HG03521 (cell line): ENCODE measurements around the gene LFNG.

Experiments used
- ATAC-seq: cut with Tn5 transposase; IDR thresholded peaks from one replicate; pipeline ENCODE4 v1.9.1; 2021; ENCODE audit warnings: mild to moderate bottlenecking, moderate library complexity; ENCODE audit not compliant: unreplicated experiment

The LFNG gene

DNA sequence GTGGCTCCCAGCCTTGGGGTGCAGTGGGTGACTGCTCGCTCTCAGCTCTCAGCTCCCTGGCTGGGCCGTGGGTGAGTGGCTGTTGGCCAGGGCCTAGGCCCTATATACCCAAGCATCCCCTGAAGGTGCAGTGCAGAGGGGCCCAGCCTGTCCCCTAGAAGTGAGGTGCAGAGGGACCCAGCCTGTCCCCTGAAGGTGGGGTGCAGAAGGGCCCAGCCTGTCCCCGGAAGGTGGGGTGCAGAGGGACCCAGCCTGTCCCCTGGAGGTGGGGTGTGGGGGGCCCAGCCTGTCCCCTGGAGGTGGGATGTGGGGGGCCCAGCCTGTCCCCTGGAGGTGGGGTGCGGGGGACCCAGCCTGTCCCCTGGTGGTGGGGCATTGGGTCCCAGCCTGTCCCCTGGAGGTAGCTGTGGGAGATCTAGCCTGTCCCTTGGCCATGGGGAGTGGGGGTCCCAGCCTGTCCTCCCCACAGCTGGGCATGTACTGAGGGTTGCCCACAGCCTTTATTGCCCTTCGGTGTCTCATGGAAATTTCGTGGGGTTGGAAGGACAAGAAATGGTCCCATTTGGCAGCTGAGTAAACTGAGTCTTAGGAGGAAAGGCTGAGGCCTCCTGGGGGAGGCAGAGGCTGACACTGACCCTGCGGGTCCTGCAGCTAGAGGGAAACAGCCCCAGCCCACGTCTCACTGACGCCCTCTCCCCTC lies 17.5 kb upstream of the LFNG start:
- no peak for ATAC-seq

DNA sequence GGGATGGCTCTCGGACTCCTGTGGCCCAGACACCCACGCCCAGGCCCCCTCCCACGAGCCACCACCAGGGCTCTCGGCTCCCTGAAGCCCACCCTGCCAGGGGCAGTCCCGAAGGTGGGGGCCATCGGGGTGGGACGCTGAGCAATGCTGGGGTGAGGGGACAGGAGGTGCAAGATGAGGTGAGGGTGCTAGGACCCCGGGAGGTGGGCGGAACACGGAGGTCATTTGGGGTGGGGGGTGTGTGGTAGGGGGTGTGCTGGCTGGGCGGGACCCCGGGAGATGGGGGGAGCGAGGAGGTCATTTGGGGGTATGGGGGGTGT lies 17.0 kb upstream of the LFNG start:
- no peak for ATAC-seq

DNA sequence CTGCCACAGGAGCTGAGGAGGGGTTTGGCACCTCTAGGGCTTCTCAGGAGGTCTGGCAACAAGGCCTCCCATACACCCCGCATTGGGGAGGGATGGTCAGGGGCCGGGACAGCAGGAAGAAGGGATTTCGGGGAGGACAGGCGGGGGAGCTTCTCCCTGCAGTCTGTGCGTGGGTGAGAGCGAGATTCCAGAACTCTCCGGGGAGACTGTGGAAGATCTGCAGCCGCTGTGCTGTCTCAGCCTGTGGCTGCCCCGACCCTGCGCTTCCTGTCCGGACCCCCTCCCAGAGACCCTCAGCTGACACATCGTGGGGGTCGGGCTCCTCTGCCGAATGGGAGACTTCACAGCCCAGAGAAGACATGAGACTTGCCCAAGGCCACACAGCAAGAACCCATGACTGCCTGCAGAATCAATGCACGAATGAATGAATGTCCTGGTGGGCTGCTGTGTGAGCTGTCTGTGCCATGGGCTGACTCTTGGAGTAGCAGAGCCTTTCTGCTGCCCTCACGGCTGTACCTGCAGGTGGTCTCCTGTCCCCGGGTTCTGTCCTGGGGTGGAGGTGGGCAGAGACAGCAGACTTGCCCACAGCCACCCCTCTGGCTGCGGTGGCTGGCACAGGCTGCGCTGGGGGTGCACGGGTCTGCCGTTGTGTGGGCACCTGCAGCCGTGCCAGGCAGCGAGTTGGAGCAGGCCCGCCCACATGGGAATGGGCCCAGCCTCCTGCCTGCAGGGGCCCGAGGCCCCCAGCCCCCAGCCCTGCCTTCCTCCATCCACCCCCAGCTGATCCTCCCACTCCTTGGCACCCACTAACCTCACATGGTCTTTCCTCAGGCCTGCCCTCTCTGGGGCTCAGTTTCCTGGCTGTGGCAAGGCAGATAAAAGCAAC lies 16.3 kb upstream of the LFNG start:
- ATAC-seq, result no peak

DNA sequence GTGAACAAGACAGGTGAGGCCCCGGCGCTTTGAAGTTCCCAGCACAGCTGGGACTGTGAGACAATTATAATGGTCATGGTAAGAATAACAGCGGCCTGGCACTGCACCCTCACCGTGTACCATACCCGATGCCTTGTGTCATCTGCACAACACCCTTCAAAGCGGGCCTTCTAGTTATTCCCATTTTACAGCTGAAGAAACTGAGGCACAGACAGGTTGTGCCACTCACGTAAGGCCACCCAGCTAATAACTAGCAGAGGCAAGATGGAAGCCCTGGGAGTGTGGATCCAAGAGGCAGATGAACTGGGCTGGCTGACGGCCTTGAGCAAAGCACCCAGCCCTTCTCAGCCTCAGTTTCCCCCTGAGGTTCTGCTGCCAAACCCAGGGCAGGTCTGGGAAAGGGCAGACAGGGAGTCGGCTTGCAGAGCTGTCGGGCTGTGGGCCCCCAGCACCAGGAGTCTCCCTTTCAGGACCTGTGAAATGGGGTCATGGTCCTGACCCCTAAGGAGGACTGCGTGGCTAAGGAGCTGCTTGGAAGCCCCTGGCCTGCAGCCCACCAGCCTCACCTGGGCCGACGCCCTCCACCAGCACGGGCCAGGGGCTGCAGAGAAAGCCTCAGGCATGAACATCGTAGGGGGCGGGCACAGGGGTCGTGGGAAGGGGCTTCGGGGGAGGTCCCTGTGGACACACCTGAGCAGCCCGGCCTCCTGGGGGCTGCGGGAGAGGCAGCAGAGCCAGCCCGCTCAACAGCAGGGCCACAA lies 15.3 kb upstream of the LFNG start:
- ATAC-seq, result no peak

DNA sequence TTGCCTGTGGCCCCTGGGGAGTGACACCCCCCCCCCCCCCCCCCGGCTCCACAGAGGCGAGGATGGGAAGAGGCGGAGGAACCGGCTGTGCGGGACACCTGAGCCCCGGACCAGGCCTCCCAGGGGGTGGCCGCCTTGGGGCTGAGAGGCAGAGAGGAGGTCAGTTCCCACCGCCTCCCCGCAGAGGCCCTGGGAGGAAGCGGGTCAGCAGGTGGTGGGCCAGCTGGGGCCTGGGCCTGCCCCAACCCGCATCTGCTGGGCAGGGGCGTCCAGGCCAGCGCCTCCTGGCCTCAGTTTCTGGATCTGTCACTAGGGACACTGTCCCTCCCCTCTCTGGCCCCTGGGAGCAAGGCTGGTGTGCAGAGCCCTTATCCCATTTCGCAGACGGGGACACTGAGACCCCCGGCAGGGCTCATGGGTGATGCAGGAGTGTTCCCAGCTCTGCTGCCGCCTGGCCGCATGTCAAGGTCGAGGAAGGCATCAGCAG lies 14.6 kb upstream of the LFNG start:
- no peak for ATAC-seq

DNA sequence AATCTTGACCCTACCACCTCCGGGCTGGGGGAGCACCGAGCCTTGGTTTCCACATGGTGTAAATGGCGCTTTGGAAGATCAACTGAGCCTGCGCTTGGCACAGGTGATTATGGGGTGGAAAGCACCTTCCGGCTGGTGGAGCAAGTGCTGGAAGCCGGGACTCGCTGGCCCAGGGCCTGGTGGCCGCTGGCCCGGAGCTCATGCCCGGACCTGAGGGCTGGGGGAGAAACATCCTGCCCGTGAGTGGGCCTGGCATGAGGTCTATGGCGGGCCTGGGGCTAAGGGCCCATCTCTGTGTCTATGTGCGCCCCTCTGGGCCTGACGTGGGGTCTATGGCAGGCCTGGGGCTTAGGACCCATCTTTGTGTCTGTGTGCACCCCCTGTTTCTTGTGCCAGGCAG lies 14.2 kb upstream of the LFNG start:
- no peak for ATAC-seq

DNA sequence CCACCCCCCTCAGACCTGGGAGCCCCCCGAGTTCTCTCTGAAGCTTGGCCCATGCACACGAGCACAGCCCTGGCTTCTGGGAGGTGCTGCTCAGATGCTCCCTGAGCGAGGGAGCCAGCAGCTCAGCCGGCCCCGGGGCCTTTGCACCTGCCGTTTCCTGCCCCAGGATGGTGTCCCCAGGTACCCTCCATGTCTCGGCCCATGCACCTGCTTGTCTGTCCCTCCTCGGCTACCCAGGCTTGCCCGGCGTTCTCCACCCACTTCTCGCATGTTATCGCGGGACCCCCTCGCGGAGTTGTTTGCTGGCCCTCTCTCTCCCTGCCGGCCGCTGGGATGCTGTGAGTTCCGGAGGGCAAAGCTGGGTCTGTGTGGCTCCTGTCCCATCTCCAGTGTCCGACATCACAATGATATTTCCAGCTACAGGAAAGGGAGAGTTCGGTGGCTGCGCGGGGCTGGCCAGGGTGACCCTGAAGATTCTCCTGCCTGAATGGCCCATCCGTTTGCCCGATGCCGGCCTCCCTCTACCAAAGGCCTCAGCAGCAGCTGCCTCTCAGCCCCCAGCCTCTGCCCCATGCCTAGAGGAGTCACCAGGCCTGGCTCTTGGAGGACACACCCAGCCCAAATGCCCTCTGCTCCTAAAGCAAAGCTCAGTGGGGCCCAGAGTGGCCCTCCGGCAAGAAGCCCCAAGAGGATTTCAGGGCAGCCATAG lies 12.2 kb upstream of the LFNG start:
- ATAC-seq, result no peak

DNA sequence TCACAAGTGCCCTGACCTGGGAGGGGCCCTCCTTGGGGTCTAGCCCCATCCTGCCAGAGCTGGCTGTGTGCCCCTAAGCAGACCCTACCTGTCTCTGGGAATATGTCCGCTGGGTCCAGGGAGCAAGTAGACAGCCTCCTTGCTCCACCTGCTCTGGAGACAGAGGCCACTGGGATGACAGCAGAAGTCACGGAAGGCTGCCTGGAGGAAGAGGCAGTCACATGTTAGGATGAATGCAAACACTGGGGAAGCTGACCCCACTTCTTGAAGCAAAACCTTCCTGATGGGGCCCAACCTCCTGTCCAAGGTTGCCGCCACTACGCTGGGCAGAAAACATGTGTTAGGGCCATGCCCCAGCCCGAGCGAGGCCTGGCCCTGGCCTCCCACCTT lies 11.7 kb upstream of the LFNG start:
- ATAC-seq, result no peak

DNA sequence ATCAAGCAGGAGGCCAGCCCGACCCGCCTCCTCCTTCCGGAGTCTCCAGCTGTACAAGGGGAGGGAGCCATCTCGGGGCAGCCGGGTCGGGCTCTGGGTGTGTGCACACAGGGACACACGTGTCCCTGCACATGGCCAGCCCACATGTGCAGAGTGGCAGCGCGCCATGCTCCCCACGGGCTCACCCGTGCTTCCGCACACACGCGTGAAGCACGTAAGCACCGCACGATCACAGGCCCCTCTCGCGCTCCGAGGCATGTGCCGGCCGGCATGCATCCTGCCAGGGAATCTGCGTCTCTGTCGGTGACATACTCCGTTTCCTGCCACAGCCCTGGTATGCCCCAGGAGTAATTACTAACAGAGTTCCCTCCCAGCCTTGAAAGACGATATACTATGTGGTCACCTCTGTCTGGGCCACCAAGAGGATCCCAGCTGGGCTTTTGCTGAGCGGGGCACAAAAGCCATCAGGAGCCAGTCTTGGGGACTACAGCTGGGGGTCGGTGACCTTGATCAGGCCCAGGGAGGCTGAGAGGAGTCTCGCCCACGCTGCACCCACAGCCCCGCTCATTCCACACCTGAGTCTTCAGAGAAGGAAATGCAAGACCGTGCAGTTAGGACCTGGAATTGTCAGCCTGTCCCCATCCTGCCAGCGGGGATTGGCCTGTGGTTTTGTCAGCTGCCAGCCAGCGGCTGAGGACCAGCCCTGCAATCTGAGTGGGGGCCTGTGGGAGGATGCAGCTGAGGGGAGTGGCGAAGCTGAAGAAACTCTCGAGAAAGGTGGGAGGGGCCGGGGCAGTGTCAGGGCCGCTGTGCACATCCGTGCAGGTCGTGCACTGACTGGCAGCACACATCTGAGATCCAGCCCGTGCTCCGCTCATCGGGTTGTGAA lies 11.0 kb upstream of the LFNG start:
- ATAC-seq, result no peak

DNA sequence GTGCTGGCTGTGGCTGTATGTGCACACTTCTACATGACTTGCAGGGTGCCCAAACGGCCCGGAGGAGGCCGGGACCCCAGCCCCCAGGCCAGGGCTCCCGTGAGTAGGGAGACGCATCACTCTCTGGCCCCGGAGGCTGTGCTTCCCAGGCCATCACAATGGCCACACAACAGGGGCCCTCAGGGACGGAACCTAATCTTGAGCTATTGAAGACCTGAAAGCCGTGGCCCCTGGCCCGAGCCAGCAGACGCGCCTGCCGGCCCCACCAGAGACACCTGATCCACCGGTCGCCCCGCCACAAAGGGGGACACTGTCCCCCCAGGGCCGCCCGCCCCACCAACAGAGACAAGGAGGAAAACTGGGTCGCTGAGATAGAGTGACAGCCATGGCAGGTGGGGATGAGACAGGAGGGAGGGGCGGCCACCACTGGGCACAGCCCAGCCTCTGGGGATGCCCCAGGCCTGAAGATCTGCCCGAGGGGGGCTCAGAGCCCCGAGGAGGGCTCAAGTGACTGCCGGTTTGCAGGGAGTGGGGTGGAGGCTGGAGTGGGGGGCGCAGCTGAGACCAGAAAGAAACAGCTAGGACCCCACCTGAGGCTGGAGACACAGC lies 10.2 kb upstream of the LFNG start:
- ATAC-seq, result no peak

DNA sequence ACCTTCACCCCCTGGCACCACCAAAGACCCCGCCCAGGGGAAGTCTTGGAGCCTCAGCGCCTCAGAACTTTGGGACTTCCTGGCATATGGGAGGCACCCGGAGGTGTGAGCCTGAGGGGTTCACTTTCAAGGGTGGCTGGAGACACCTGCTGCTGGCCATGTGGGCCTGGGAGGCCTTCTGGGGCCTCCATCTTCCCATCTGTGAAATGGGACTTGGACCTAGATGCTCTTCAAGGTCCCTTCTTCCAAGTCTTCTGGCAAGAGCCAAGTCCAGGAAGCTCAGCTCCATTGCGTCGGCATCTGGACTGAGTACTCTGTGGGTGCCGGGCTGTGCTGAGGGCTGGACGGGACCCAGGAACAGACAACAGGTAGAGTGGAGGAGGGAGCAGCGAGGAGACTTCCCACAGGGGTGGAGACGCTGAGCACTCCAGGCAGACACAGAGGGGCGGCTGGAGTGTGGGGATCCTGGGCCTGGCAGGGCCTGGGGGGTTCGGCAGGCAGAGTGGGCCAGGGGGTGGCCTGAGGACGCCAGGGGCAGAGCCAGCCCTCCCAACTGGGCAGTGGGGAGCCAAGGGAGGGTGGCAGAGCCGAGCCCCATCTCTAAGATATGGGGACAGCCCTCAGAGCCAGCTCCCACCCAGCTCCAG lies 9.3 kb upstream of the LFNG start:
- ATAC-seq, result no peak

DNA sequence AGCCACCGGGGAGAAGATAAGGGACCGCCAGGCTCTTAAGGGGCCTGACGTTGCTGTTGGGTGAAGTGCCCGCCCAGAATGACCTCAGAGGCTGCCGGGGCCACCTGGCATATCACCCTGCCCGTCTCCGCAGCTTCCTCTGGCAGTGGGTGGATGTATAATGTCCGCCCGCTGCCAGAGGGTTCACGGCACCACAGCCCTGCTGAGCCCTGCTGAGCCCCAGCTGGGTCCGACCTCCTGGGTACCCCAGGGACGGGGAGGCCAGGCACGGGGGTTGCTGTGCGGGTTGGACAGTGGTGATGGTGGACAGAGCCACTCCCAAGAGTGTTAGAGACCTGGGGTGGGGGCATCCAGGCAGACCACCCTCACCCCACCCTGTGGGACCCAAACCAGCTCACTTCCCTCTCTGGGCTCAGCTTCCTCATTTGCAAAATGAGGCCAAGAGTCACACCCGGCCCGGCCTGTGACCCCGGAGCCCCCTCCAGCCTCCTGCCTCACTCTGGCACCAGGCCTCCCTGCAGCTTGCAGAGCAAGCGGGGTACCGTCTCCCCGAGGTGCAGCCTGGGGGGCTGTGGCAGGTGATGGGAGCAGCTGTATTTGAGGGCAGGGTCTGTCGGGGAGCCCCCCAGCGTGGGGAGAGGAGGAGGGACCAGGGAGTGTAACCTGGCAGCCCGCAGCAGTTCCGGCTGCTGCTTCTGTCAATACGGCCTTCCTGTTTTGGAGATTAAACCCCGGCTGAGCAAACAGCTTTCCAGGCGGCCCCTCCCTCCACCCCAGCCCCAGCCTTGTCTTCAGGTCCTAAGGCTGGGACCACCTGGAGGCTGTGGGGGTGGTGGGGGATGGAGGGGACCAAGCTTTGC lies 8.4 kb upstream of the LFNG start:
- no peak for ATAC-seq

DNA sequence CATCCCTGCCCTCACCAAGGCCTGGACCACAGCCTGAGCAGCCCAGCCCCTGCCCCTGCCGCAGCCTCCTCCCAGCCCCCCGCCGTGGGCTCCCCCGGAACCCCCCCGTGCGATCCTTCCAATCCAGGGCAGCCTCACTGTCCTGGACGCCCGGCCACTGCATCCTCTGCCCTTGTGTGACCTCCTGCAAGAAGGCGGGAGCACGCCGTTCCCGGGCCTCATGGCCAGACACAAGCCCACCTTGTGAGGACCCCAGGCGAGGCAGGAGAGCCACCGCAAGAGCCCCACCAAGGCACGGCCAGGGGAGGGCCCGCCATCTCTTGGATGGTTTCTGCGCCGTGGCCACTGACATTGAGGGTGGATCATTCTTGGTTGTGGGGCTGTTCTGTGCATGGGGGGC lies 7.8 kb upstream of the LFNG start:
- ATAC-seq, result no peak

DNA sequence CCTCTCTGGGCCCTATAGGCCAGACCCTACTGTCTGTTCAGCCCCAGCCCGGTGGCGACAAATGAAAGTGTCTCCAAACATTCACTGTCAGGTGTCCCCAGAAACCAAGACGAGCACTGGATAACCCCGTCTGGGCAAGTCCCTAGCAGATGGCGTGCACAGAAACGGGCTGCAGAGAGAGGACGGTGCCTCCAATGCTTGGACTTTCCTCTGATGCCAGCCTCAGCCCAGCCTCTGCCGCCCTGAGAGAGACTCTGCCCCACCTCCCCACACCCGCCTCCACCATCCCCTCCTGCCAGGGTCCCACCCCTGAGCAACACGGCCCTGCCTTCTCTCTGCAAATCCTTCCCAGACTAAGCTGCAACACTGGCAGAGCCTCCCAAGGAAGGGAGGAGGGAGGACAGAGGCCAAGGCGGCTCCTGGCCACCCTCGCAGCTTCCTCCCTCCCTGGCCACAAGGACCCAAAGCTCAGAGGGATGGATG lies 7.4 kb upstream of the LFNG start:
- no peak for ATAC-seq

DNA sequence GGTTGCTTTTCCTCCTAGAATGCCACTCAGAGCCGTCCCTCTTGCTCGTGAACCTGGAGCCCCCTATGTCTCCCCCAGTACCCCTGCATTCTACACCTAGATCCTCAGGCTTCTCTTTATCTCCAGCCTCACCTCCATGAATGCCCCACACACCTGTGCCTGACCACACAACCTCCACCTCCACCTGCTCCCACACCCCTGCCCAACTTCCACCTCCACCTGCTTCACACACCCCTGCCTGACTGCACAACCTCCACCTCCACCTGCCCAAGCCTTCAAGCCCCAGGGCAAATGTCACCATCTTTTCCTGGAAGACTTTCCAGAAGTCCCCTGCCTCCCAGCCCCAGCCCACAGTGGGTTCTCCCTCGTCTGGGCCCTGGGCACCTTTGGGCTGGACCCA lies 6.9 kb upstream of the LFNG start:
- no peak for ATAC-seq

DNA sequence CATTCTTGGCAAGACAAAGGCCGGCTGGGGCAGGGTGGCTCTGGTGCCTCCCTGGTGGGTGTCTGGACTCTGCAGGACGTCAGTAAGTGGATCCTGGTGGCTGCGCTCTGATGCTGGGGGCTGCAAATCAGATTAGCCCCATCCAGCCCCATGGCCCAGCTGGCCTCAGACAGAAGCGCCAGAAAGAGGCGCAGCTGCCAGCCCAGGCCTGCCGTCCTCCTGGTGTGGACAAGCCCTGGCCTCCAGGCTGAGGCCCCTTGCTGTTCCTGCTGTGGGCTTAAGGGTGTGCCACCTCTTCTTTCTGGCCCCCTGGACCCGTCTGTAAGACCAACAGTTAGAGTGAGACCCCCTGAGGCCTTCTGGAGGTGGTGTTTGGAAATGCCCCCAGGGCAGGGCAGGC lies 5.9 kb upstream of the LFNG start:
- no peak for ATAC-seq

DNA sequence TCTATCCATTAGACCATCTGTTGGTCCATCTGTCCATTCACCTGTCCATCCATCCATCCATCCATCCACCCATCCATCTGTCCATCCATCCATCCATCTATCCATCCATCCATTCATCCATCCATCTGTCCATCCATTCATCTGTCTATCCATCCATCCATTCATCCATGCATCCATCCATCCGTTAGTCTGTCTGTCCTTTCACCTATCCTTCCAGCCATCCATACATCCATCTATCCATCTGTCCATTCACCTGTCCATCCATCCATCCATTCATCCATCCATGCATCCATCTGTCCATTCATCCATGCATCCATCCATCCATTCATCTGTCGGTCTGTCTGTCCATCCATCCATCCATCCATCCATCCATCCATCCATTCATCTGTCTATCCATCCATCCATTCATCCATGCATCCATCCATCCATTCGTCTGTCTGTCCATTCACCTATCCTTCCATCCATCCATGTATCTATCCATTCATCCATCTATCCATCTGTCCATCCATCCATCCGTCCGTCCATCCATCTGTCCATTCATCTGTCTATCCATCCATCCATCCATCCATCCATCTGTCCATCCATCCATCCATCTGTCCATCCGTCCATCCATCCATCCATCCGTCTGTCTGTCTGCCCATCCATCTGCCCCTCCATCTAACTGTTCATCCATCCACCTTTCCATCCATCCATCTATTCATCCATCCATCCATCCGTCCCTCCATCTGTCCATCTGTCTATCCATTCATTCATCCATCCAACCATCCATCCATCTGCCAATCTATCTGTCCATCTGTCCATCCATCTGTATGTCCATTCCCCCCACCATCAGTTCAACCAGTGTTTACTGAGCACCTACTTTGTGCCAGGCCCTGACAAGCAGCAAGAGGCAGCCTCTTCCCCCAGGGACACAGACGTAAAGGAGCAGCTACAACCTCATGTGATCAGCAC lies 4.8 kb upstream of the LFNG start:
- ATAC-seq, result no peak
